Spleen (tissue), 7 donors: ENCODE measurements around the gene PTPN6.

Experiments used
- POLR2A ChIP-seq, 3 donors: fragments of 450-650 bp; IDR thresholded peaks; one replicate each; pipeline ENCODE4 v1.5.1; 2017; ENCODE audit warnings: antibody characterized with exemption in 3 of 3, mild to moderate bottlenecking in 1 of 3
- TF ChIP-seq, protein P1 (sequence below), 11 experiments: fragments of 200-600 bp in 7 of 11; fragments of 450-650 bp in 4 of 11; sonication (generic) in 4 of 11; IDR thresholded peaks in 8 of 11; conservative IDR thresholded peaks in 3 of 11; 1 replicate in 7 of 11; 2 replicates in 4 of 11; pipeline versions ENCODE4 v1.4.0 to v1.8.0; 2016 to 2021; ENCODE audit warnings: antibody characterized with exemption in 11 of 11, inconsistent platforms in 4 of 11, mild to moderate bottlenecking in 1 of 11
- donor health status: DM: no; HTN: no; CAD: no; lungs with moderate emphysema.
- donor health status: DM: no; HTN: no; CAD: no.
- donor health status: DM: no; HTN: no; CAD: no.

DNA sequence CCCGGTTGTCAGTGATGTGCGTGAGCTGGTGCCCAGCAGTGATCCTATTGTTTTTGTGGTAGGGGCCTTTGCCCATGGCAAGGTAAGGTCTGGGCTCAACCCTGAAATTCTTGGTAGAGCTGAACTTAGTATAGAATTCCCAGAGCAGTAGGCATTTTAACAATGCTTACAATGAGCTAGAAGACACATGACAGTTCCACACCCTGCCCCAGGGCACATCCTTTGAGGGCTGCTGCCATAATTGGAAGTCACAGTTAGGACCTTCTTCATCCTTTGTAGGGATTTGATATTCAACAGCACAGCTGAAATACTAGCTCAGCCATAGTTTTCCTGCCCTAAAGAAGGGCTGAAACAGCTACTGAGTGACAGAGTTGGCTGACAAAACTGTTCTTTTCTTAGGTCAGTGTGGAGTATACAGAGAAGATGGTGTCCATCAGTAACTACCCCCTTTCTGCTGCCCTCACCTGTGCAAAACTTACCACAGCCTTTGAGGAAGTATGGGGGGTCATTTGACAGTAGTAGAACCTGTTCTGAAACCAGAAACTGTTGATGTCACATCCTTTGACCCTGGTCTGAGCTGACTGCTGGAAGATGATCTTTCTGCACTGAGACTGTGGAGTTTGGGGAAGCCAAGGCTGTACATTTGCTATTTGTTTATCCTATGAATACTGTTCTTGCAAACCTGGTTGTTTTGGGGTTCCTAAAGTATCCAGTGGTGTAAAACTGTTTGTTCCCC lies 24.3 kb downstream of the PTPN6 start:
- TF ChIP-seq, protein P1, sequence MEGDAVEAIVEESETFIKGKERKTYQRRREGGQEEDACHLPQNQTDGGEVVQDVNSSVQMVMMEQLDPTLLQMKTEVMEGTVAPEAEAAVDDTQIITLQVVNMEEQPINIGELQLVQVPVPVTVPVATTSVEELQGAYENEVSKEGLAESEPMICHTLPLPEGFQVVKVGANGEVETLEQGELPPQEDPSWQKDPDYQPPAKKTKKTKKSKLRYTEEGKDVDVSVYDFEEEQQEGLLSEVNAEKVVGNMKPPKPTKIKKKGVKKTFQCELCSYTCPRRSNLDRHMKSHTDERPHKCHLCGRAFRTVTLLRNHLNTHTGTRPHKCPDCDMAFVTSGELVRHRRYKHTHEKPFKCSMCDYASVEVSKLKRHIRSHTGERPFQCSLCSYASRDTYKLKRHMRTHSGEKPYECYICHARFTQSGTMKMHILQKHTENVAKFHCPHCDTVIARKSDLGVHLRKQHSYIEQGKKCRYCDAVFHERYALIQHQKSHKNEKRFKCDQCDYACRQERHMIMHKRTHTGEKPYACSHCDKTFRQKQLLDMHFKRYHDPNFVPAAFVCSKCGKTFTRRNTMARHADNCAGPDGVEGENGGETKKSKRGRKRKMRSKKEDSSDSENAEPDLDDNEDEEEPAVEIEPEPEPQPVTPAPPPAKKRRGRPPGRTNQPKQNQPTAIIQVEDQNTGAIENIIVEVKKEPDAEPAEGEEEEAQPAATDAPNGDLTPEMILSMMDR (IDR thresholded peaks at IDR 0.05 in 8 of 11, conservative IDR thresholded peaks at IDR 0.05 in 3 of 11), result no peak
- no peak for TF ChIP-seq POLR2A (IDR thresholded peaks at IDR 0.05)
